ENCODE data around the gene COL4A2.

Gene COL4A2

GRCh38 chr13:110348309-110349105, 41.4 kb downstream of the COL4A2 start:
- H3K27ac ChIP-seq = peak overlapping the region; percentile 86
- no peak for DNase-seq (ENCODE audit: low read depth, low spot score)

- no peak for DNase-seq (ENCODE audit: low read depth, low spot score)
- no peak overlapping the region for H3K27ac ChIP-seq
Observed at GRCh38 chr13:110349239-110349638, 42.2 kb downstream of the COL4A2 start.

GRCh38 chr13:110350049-110350448, 43.0 kb downstream of the COL4A2 start:
- DNase-seq (ENCODE audit: low read depth, low spot score) = no peak

GRCh38 chr13:110350509-110350908, 43.4 kb downstream of the COL4A2 start:
- no peak overlapping the region for H3K27ac ChIP-seq

More at GRCh38 chr13:110350049-110350448, 43.0 kb downstream of the COL4A2 start:
- H3K27ac ChIP-seq = no peak overlapping the region

GRCh38 chr13:110351636-110352420, 44.7 kb downstream of the COL4A2 start:
- H3K27ac ChIP-seq = no peak overlapping the region
- DNase-seq (ENCODE audit: low read depth, low spot score) = no peak

More at GRCh38 chr13:110350509-110350908, 43.4 kb downstream of the COL4A2 start:
- DNase-seq (ENCODE audit: low read depth, low spot score) = no peak

- DNase-seq (ENCODE audit: low read depth, low spot score) = no peak
- no peak overlapping the region for H3K27ac ChIP-seq
Observed at GRCh38 chr13:110352735-110353134, 45.7 kb downstream of the COL4A2 start.

GRCh38 chr13:110353339-110353977, 46.4 kb downstream of the COL4A2 start:
- DNase-seq (ENCODE audit: low read depth, low spot score) = no peak
- no peak overlapping the region for H3K27ac ChIP-seq

GRCh38 chr13:110354123-110354627, 47.1 kb downstream of the COL4A2 start:
- H3K27ac ChIP-seq = no peak overlapping the region
- no peak for DNase-seq (ENCODE audit: low read depth, low spot score)

- H3K27ac ChIP-seq = no peak overlapping the region
- no peak for DNase-seq (ENCODE audit: low read depth, low spot score)
Observed at GRCh38 chr13:110354715-110355473, 47.8 kb downstream of the COL4A2 start.

- no peak overlapping the region for H3K27ac ChIP-seq
- DNase-seq (ENCODE audit: low read depth, low spot score) = no peak
Observed at GRCh38 chr13:110356362-110356761, 49.3 kb downstream of the COL4A2 start.

GRCh38 chr13:110358381-110358780, 51.3 kb downstream of the COL4A2 start:
- DNase-seq (ENCODE audit: low read depth, low spot score) = no peak
- H3K27ac ChIP-seq = no peak overlapping the region

- no peak overlapping the region for H3K27ac ChIP-seq
- no peak for DNase-seq (ENCODE audit: low read depth, low spot score)
Observed at GRCh38 chr13:110359840-110360301, 52.8 kb downstream of the COL4A2 start.

GRCh38 chr13:110360598-110360997, 53.5 kb downstream of the COL4A2 start:
- H3K27ac ChIP-seq = no peak overlapping the region
- DNase-seq (ENCODE audit: low read depth, low spot score) = no peak

- no peak overlapping the region for H3K27ac ChIP-seq
- DNase-seq (ENCODE audit: low read depth, low spot score) = no peak
Observed at GRCh38 chr13:110361365-110361911, 54.4 kb downstream of the COL4A2 start.

GRCh38 chr13:110363010-110363409, 55.9 kb downstream of the COL4A2 start:
- no peak overlapping the region for H3K27ac ChIP-seq
- no peak for DNase-seq (ENCODE audit: low read depth, low spot score)

- H3K27ac ChIP-seq = no peak overlapping the region
Observed at GRCh38 chr13:110364081-110364480, 57.0 kb downstream of the COL4A2 start.

GRCh38 chr13:110365876-110366275, 58.8 kb downstream of the COL4A2 start:
- no peak for DNase-seq (ENCODE audit: low read depth, low spot score)
- no peak overlapping the region for H3K27ac ChIP-seq

More at GRCh38 chr13:110364081-110364480, 57.0 kb downstream of the COL4A2 start:
- DNase-seq (ENCODE audit: low read depth, low spot score) = no peak

- H3K27ac ChIP-seq = no peak overlapping the region
- no peak for DNase-seq (ENCODE audit: low read depth, low spot score)
Observed at GRCh38 chr13:110366733-110367132, 59.6 kb downstream of the COL4A2 start.

GRCh38 chr13:110367620-110368019, 60.5 kb downstream of the COL4A2 start:
- no peak for DNase-seq (ENCODE audit: low read depth, low spot score)
- H3K27ac ChIP-seq = no peak overlapping the region
